Transverse colon (tissue), 4 donors: ENCODE measurements around the gene TRIOBP. TPM values are rescaled to one million over a fixed set of nuclear protein-coding genes. Genes with fewer than 3 reads are reported as not detected.
"Not testable (repeated sequence)": the region's sequence is repeated elsewhere in the genome, so short reads cannot be mapped to it uniquely, and the experiment has no call there.

ENCODE experiments used
- DNase-seq: peaks from one replicate; pipeline ENCODE4 v3.0.0-alpha.2; 2019
- H3K27ac ChIP-seq, 4 donors: fragments of 200-600 bp; sonication (generic); 2 replicates each; pipeline ENCODE4 v1.5.1; 2016 to 2018; ENCODE audit warnings: inconsistent platforms in 4 of 4
- H3K27me3 ChIP-seq: fragments of 200-600 bp; sonication (generic); 2 replicates; pipeline ENCODE4 v1.5.1; 2017; ENCODE audit warnings: inconsistent platforms
- H3K36me3 ChIP-seq, 4 donors: fragments of 200-600 bp; sonication (generic); 2 replicates each; pipeline ENCODE4 v1.5.1; 2017 to 2019; ENCODE audit warnings: inconsistent platforms in 4 of 4
- H3K4me1 ChIP-seq, 4 donors: fragments of 200-600 bp; sonication (generic); 2 replicates each; pipeline ENCODE4 v1.5.1; 2017 to 2020; ENCODE audit warnings: inconsistent platforms in 4 of 4
- H3K4me3 ChIP-seq, 4 donors: fragments of 200-600 bp; sonication (generic); 1 replicate in 1 of 4; 2 replicates in 3 of 4; pipeline versions ENCODE4 v1.5.1 to v1.6.1; 2017 to 2019; ENCODE audit warnings: inconsistent platforms in 4 of 4
- H3K9me3 ChIP-seq, 2 donors: fragments of 200-600 bp; sonication (generic); 2 replicates each; pipeline ENCODE4 v1.5.1; 2017 to 2019; ENCODE audit warnings: inconsistent platforms in 2 of 2
- CTCF ChIP-seq, 5 experiments: fragments of 200-600 bp in 3 of 5; fragments of 450-650 bp in 2 of 5; sonication (generic) in 3 of 5; IDR thresholded peaks; 1 replicate in 2 of 5; 2 replicates in 3 of 5; pipeline ENCODE4 v1.5.1; 2016 to 2017; ENCODE audit warnings: antibody characterized with exemption in 5 of 5, inconsistent platforms in 3 of 5, mild to moderate bottlenecking in 2 of 5, moderate library complexity in 1 of 5
- EP300 ChIP-seq: sonication (generic); formaldehyde crosslinking; IDR thresholded peaks from one replicate; pipeline ENCODE4 v1.6.1; 2017; ENCODE audit warnings: antibody characterized with exemption, low read depth
- POLR2A ChIP-seq: fragments of 450-650 bp; IDR thresholded peaks from one replicate; pipeline ENCODE4 v1.6.1; 2016; ENCODE audit warnings: antibody characterized with exemption, mild to moderate bottlenecking, moderate library complexity
- POLR2AphosphoS5 ChIP-seq, 3 donors: sonication (generic); formaldehyde crosslinking; IDR thresholded peaks; one replicate each; pipeline ENCODE4 v1.6.1; 2016; ENCODE audit warnings: antibody characterized with exemption in 3 of 3
- WGBS, 2 donors: methylation state at CpG; one replicate each; pipeline ENCODE4 v1.1.5; 2018; ENCODE audit warnings: low coverage in 1 of 2; 5-methylcytosine and 5-hydroxymethylcytosine counted together
- in situ Hi-C, 4 donors: fragments of 200-750 bp; cut with MboI; loops; one replicate each; pipeline versions ENCODE4 v1.15.0 to v1.15.1; 2017; ENCODE audit warnings: low sequenced_read_pairs in 3 of 4, low pct_ligation_motif_present in 1 of 4, low pct_unique_long_range_greater_than_20kb in 1 of 4
- intact Hi-C: fragments of 100-400 bp; cut with DNase I; formaldehyde crosslinking; loops from one replicate; pipeline ENCODE4 v1.15.1; 2023; ENCODE audit warnings: low total_unique reads
- total RNA-seq, 4 donors: library from RNA; depleted of rRNA; stranded (reverse); fragments of >200 nt; gene quantifications; one replicate each; pipeline ENCODE4 v1.1.0, GENCODE V29; 2016

The TRIOBP gene
- total RNA-seq, 4 donors from 2014 or later = 121 to 265 (median 129) TPM

- no peaks in the 10 kb centered on the region for H3K9me3 ChIP-seq
- H3K27me3 ChIP-seq = no peaks in the 10 kb centered on the region
- no peak for DNase-seq
- TF ChIP-seq EP300 (no peak), POLR2AphosphoS5 (IDR thresholded peaks at IDR 0.05) (no peak), POLR2A (no peak), CTCF (IDR thresholded peaks at IDR 0.05) (no peak)
- no peaks in the 10 kb centered on the region for H3K4me1 ChIP-seq
- intact Hi-C loops (no loop called here), in situ Hi-C loops (no loop called here)
- H3K27ac ChIP-seq = no peak overlapping the region
- H3K36me3 ChIP-seq = no peaks in the 10 kb centered on the region
- H3K4me3 ChIP-seq = no peak overlapping the region
- 79% methylated on average over 7 of the region's 7 CpGs; no CpG with 5 or more reads in 1 of the 2 donors for WGBS, 2 donors
These were observed 16.9 kb downstream of the TRIOBP start for GRCh38 chr22:37713761-37714160.

- no peak overlapping the region for H3K27ac ChIP-seq
- H3K27me3 ChIP-seq = no peaks in the 10 kb centered on the region
- TF ChIP-seq POLR2A (no peak), POLR2AphosphoS5 (IDR thresholded peaks at IDR 0.05) (no peak), CTCF (IDR thresholded peaks at IDR 0.05) (no peak), EP300 (no peak)
- no peaks in the 10 kb centered on the region for H3K9me3 ChIP-seq
- H3K4me1 ChIP-seq = no peaks in the 10 kb centered on the region
- DNase-seq = no peak
- H3K4me3 ChIP-seq = no peak overlapping the region
- intact Hi-C loops = no loop called here
- no peaks in the 10 kb centered on the region for H3K36me3 ChIP-seq
- in situ Hi-C loops = no loop called here
- 87 to 100% methylated on average over 1 to 2 of the region's 2 CpGs for WGBS, 2 donors
These were observed 17.8 kb downstream of the TRIOBP start for GRCh38 chr22:37714634-37715033.

- intact Hi-C loops = no loop called here
- Histone ChIP-seq H3K27ac (no peak overlapping the region), H3K36me3 (no peaks in the 10 kb centered on the region), H3K9me3 (no peaks in the 10 kb centered on the region), H3K4me1 (no peaks in the 10 kb centered on the region), H3K27me3 (no peaks in the 10 kb centered on the region), H3K4me3 (no peak overlapping the region)
- no peak for DNase-seq
- in situ Hi-C loops = no loop called here
- WGBS, 2 donors = 87 to 96% methylated on average over 3 to 7 of the region's 7 CpGs
- no peak for TF ChIP-seq CTCF (IDR thresholded peaks at IDR 0.05)
- TF ChIP-seq EP300 = no peak
- TF ChIP-seq POLR2A = no peak
- TF ChIP-seq POLR2AphosphoS5 (IDR thresholded peaks at IDR 0.05) = no peak
These were observed 18.9 kb downstream of the TRIOBP start for GRCh38 chr22:37715760-37716159.

- Histone ChIP-seq H3K36me3 (no peaks in the 10 kb centered on the region), H3K27me3 (no peaks in the 10 kb centered on the region), H3K9me3 (no peaks in the 10 kb centered on the region), H3K27ac (no peak overlapping the region), H3K4me1 (no peaks in the 10 kb centered on the region), H3K4me3 (no peak overlapping the region)
- intact Hi-C loops = no loop called here
- no peak for DNase-seq
- in situ Hi-C loops = no loop called here
- 80 to 96% methylated on average over 1 to 9 of the region's 9 CpGs for WGBS, 2 donors
- TF ChIP-seq POLR2AphosphoS5 (IDR thresholded peaks at IDR 0.05) (no peak), CTCF (IDR thresholded peaks at IDR 0.05) (no peak), POLR2A (no peak), EP300 (no peak)
These were observed 19.9 kb downstream of the TRIOBP start for GRCh38 chr22:37716708-37717107.

- in situ Hi-C loops, H3K27me3 ChIP-seq, intact Hi-C loops, H3K9me3 ChIP-seq, H3K4me1 ChIP-seq, H3K4me3 ChIP-seq, H3K36me3 ChIP-seq, H3K27ac ChIP-seq, DNase-seq: not testable (repeated sequence)
- WGBS, 2 donors = 80 to 91% methylated on average over 4 to 7 of the region's 7 CpGs
These were observed 20.4 kb downstream of the TRIOBP start for GRCh38 chr22:37717235-37717634.

GRCh38 chr22:37717746-37718305 is 21.0 kb downstream of the TRIOBP start:
- H3K4me1 ChIP-seq, H3K9me3 ChIP-seq, in situ Hi-C loops, DNase-seq, H3K36me3 ChIP-seq, H3K27me3 ChIP-seq, H3K27ac ChIP-seq, intact Hi-C loops, H3K4me3 ChIP-seq: not testable (repeated sequence)
- 97% methylated on average over 24 of the region's 38 CpGs; no CpG with 5 or more reads in 1 of the 2 donors for WGBS, 2 donors
